HL-60 (cell line): ENCODE results near the gene C4orf46.
"Not testable (repeated sequence)": the region's sequence is repeated elsewhere in the genome, so short reads cannot be mapped to it uniquely, and the experiment has no call there.

Experiments
- DNase-seq, 2 experiments: peaks; one replicate each; pipeline ENCODE4 v3.0.0-alpha.2; 2010 to 2020; ENCODE audit warnings: low read depth in 1 of 2, low spot score in 1 of 2
- H3K27ac ChIP-seq: fragments of 250-450 bp; sonication (Bioruptor Pico); replicated peaks from 2 replicates; pipeline ENCODE4 v1.5.1; 2020; ENCODE audit warnings: mild to moderate bottlenecking, moderate library complexity
- H3K27me3 ChIP-seq: fragments of 250-450 bp; sonication (Bioruptor Pico); 2 replicates; pipeline ENCODE4 v1.5.1; 2021; ENCODE audit warnings: mild to moderate bottlenecking, moderate library complexity; ENCODE audit not compliant: insufficient read depth, poor library complexity, severe bottlenecking
- H3K4me3 ChIP-seq: replicated peaks from 2 replicates; pipeline ENCODE4 v1.5.1; 2011; ENCODE audit warnings: mild to moderate bottlenecking, control low read depth, low read length; ENCODE audit not compliant: insufficient read depth
- CTCF ChIP-seq: IDR thresholded peaks from one replicate; pipeline ENCODE4 v1.5.1; 2011; ENCODE audit warnings: low read length, control low read depth, inconsistent platforms; ENCODE audit not compliant: insufficient read depth
- GABPA ChIP-seq: IDR thresholded peaks from 2 replicates; pipeline ENCODE4 v1.6.1; 2012; ENCODE audit warnings: low read depth
- POLR2AphosphoS5 ChIP-seq: IDR thresholded peaks from 2 replicates; pipeline ENCODE4 v1.6.1; 2012; ENCODE audit warnings: low read depth
- REST ChIP-seq: IDR thresholded peaks from 2 replicates; pipeline ENCODE4 v1.6.1; 2012; ENCODE audit warnings: low read depth; ENCODE audit not compliant: insufficient replicate concordance
- SPI1 ChIP-seq: IDR thresholded peaks from 2 replicates; pipeline ENCODE4 v1.6.1; 2012; ENCODE audit warnings: low read depth, mild to moderate bottlenecking, borderline replicate concordance

The C4orf46 gene

DNA sequence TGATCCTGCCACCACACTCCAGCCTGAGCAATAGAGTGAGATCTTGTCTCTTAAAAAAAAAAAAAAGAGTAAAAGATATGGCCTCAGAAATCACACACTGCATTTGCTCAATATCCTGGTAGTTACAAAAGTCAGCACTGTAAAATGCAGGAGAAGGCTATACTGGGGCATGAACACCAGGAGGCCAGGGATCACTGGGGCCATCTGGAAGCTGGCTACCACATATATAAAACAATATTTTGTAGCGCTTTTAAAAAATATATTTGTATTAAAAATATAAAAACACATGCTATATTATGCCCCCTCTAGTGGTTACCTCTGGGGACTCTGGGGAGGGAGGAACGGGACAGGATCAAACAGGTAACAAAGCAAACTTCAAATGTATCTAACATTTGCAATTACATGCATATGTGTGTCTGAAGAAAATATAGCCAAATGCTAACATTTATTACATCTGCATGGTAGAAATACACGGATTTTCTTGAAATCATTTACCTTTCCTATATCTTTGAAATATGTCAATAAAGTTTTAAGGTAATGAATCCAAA lies 4.0 kb downstream of the C4orf46 start:
- Histone ChIP-seq H3K4me3 (no peak overlapping the region), H3K27me3 (no peaks in the 10 kb centered on the region), H3K27ac (no peak overlapping the region)
- TF ChIP-seq POLR2AphosphoS5 = no peak
- TF ChIP-seq CTCF = peak; percentile 72
- DNase-seq = peak; percentile 39 to 76

- H3K27me3 ChIP-seq = no peaks in the 10 kb centered on the region
- no peak for DNase-seq
- H3K4me3 ChIP-seq = no peak overlapping the region
- no peak overlapping the region for H3K27ac ChIP-seq
- TF ChIP-seq GABPA (no peak), POLR2AphosphoS5 (no peak), SPI1 (no peak), CTCF (no peak), REST (no peak)
Measured at GRCh38 chr4:158666892-158667291, 4.8 kb downstream of the C4orf46 start.

GRCh38 chr4:158664806-158665205 lies 6.9 kb downstream of the C4orf46 start:
- Histone ChIP-seq H3K27me3 (no peaks in the 10 kb centered on the region), H3K4me3 (no peak overlapping the region), H3K27ac (peak overlapping the region; percentile 91)
- no peak for DNase-seq
- TF ChIP-seq GABPA (no peak), REST (no peak), SPI1 (no peak), CTCF (no peak), POLR2AphosphoS5 (0 out of 2 replicates have a peak, but pooled peaks have one; percentile 17)

DNA sequence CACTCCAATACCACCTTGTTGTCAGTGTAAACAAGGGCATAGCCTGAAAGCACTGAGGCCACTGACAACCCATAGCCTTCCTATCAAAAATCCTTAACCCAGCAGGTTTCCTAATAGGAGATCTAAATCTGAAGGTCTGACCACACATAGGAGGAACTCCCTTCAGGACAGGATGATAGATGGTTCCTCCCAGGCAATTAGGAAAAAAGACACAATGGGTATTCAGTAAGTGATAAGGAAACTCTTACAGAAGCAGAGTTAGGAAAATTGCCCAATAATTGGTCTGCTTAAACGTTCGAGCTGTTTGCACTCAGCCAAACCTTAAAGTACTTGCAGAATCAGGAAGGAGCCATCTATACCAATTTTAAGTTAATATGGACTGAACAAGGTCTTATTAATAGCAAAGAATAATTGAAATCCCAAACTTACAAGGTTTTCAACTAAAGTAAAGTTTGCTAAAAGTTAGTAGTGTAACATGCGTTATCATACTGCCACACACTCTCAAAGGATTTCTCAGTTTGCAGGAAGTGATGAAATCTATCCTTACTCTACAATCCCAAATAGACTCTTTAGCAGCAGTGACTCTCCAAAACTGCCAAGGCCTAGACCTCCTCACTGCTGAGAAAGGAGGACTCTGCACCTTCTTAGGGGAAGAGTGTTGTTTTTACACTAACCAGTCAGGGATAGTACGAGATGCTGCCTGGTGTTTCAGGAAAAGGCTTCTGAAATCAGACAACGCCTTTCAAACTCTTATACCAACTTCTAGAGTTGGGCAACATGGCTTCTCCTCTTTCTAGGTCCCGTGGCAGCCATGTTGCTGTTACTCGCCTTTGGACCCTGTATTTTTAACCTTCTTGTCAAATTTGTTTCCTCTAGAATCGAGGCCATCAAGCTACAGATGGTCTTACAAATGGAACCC lies 7.7 kb downstream of the C4orf46 start:
- peak; percentile 57; the same call in 1 of the 2 replicates for TF ChIP-seq SPI1
- DNase-seq = peak; percentile 70 to 80

More for the DNA sequence above, 7.7 kb downstream of the C4orf46 start:
- H3K4me3 ChIP-seq, H3K27me3 ChIP-seq: not testable (repeated sequence)
- peak overlapping the region; percentile 91 for H3K27ac ChIP-seq
